ENCODE measurements around the gene IER3.
"Not testable (repeated sequence)": the region's sequence is repeated elsewhere in the genome, so short reads cannot be mapped to it uniquely, and the experiment has no call there.

Gene IER3

DNA sequence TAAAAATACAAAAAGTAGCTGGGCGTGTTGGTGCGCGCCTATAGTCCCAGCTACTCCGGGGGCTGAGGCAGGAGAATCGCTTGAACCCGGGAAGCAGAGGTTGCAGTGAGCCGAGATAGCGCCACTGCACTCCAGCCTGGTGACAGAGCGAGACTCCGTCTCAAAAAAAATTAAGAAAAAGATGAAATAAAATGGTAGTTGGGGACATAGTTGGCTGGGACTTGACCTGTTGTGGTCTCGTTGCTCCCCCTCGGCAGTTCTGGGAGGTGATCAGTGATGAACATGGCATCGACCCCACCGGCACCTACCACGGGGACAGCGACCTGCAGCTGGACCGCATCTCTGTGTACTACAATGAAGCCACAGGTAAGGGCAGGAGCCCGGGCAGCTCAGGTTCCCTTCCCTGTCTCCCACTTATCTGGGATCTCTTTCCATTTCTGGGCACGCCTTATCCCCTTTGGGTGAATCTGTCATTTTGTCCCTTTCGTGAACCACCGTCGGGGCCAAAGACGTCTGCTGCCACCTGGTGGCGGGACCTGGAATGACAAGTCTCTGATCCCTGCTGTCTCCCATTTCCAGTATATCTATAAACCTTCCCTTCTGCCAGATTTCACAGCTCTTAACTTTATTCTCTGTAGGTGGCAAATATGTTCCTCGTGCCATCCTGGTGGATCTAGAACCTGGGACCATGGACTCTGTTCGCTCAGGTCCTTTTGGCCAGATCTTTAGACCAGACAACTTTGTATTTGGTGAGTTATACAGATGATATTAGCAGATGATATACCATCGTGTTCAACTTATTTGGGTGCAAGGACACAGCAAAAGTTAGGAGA lies 21.9 kb downstream of the IER3 start:
- DNase-seq = peak; percentile 88

DNA sequence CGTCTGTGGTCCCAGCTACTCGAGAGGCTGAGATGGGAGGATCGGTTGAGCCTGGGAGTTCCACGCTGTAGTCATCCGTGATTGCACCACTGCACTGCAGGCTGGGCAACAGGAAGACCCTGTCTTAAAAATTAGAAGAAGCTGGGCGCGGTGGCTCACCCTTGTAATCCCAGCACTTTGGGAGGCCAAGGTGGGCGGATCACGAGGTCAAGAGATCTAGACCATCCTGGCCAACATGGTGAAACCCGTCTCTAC lies 22.4 kb downstream of the IER3 start:
- not testable (repeated sequence) for DNase-seq

- DNase-seq = peak; percentile 98
Observed at GRCh38 chr6:30721198-30722024, 22.9 kb downstream of the IER3 start.

DNA sequence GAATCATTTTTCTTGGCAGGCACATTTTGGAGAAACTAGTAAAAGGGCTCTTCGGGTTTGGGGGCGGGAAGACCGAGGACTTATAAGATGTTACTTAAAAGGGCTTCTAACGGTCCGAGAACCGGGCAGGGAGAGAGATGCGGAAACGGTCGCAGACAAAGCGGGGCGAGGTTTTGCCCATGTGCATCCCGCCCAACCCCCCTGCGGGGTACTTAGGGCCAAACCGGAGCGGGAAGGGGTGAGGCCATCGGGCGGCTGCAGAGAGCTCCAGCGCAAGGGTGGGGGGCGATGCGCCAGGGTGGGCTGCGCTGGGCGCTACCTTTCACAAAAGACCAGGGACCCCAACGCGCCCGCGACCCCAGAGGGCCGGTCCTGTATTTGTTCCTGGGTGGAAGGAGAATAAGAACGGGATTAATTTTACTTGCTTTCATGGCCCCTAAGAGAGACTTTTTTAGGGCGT lies 23.6 kb downstream of the IER3 start:
- DNase-seq = peak; percentile 67

GRCh38 chr6:30719791-30720737 lies 24.3 kb downstream of the IER3 start, which contains the start of gene TUBB:
TSS of gene TUBB (plus strand) at chr6:30720352. CDS start at chr6:30720507, 155 bp downstream.
- peak; percentile 97 for DNase-seq

GRCh38 chr6:30719356-30719755 lies 25.0 kb downstream of the IER3 start:
- DNase-seq = no peak

- not testable (repeated sequence) for DNase-seq
Observed at GRCh38 chr6:30717845-30718720, 26.3 kb downstream of the IER3 start.

- peak; percentile 98 for DNase-seq
Observed at GRCh38 chr6:30717129-30717844, 27.1 kb downstream of the IER3 start, which contains the start of gene MDC1. TSS of gene MDC1 (minus strand) at chr6:30717281. CDS start at chr6:30715175, 2,106 bp downstream.

DNA sequence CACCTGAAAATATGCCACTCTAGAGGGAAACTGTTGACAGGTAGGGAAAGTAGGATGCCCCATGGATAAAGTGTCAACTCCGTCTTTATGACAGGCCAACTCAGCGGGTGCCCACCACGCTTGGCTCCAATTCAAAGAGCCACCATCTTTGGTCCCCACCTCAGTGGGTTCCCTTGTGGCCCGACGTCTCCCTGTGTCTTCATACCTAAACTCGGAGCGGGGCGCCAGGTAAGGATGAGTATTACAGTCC lies 27.5 kb downstream of the IER3 start:
- DNase-seq = no peak

- no peak for DNase-seq
Observed at GRCh38 chr6:30714263-30714662, 30.1 kb downstream of the IER3 start.

GRCh38 chr6:30712441-30712945 lies 31.9 kb downstream of the IER3 start:
- no peak for DNase-seq

GRCh38 chr6:30711758-30712380 lies 32.5 kb downstream of the IER3 start:
- DNase-seq = no peak

DNA sequence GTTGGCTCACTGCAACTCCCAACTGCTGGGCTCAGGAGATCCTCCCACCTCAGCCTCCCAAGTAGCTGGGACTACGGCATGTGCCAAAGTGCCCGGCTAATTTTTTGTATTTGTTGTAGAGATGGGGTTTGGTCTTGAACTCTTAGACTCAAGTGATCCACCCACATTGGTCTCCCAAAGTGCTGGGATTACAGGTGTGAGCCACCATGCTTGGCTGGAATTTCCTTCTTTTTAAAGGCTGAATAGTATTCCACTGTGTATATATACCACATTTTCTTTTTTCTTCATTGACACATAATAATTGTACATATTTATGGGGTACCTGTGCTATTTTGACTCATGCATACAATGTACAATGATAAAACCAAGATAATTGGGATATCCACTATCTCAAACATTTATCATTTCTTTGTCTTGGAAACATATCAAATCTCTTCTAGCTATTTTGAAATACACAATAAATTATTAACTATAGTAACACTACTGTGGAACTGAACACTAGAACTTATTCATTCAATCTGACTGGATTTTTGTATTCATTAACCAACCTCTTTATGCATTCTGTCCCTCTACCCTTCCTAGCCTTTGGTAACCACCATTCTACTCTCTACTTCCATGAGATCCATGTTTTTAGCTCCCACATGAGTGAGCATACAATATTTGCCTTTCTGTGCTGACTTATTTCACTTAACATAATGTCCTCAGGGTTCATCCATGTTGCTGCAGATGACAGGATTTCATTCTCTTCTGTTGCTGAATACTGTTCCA lies 35.1 kb downstream of the IER3 start:
- DNase-seq = no peak

DNA sequence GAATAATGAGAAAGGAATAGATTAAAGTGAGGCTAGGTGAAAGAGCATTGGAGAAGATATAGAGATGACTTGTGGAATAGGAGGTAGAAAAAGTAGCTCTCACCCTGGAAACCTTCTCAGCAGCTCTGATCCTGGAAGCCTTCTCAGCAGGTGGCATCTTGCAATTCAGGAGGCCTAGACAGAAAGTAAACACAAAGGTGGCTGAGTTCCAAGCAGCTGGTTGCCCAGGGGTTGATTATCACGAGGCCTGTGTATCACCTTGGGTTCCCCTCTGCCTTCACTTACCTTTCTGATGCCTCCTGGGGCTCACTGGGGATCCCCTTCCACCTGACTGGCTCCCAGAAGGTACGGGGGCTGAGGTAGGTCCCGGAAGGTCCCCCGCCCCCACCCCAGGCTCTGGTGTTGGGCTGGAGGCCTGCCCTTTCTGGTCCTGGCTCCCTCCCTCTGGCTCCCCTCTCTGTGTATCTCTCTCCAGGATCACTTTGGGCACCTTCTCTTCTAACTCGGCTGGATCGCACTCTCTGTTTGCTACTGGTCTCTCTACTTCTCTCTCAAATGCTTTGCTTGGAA lies 37.0 kb downstream of the IER3 start:
- DNase-seq = no peak

DNA sequence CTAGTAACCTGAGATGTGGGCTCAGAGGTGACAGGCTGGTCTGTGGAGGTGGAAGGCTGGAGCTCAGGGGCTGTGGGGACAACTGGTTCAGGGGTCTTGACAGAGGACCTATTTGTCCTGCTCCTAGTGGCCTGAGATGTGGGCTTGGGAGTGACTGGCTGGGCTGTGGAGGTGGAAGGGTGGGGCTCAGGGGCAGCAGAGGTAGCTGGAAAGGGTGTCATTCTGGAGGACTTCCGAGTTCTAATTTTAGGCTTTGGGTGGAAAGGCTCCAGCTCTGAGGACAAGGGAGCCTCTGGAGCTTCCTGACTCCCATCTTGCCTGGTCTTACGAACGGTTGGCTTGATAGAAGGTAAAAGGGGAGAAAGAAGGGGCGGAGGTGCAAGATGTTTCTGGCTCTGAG lies 38.7 kb downstream of the IER3 start:
- DNase-seq = no peak

- no peak for DNase-seq
Observed at GRCh38 chr6:30703821-30704220, 40.5 kb downstream of the IER3 start.

DNA sequence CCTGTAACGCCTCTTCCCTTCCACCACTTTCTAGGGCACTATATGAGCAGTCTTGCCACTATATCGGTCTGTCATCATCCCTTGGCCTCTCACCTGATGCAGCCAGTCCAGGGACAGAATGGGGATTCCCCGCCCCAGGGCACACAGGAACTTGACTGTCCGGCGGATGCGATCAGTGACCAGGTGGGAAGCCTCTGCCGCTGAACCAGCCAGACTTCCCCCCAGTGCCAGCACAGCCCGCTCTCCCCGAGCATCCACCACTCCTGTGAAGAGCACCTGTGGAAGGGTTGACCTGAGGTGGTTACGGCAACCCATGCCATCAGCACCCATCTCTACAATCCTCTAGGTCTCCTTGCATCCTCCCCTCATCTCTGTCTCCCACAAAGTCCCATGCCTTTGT lies 41.3 kb downstream of the IER3 start:
- no peak for DNase-seq

- DNase-seq = no peak
Observed at GRCh38 chr6:30700340-30700739, 44.0 kb downstream of the IER3 start.

DNA sequence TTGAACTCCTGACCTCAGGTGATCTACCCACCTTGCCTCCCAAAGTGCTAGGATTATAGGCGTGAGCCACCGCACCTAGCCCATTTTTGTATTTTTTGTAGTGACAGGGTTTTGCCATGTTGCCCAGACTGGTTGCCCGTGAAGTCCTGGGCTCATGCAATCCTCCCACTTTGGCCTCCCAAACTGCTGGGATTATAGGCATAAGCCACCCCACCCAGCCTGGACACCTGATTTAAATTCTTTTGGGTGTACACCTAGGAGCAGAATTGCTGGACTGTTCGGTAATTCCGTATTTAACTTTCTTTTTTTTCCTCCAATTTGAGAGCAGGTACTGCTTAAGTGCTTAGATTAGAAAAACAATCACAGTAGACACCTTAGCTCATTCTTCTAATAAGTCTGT lies 47.9 kb downstream of the IER3 start:
- no peak for DNase-seq
